ENCODE measurements around the gene AKR7A2. TPM values are rescaled to one million over a fixed set of nuclear protein-coding genes. Genes with fewer than 3 reads are reported as not detected.
"Not testable (repeated sequence)": the region's sequence is repeated elsewhere in the genome, so short reads cannot be mapped to it uniquely, and the experiment has no call there.

Gene AKR7A2
- total RNA-seq, 4 donors from 2014 or later = 57.7 to 93.4 (median 70.3) TPM

GRCh38 chr1:19273106-19273843, 38.7 kb downstream of the AKR7A2 start:
- Histone ChIP-seq H3K9me3 (peaks cover 0 to 10% (median 0%) of the 10 kb centered on the region in 3 donors), H3K36me3 (no peaks in the 10 kb centered on the region), H3K27ac (no peak overlapping the region), H3K4me1 (peaks cover 0 to 16% (median 0%) of the 10 kb centered on the region in 3 donors), H3K27me3 (peaks cover 0 to 5% (median 0%) of the 10 kb centered on the region in 4 donors), H3K4me3 (peak overlapping the region in 2 of 4 donors; percentile 29 to 44)
- intact Hi-C loops (cut with DNase I) = no loop called here
- TF ChIP-seq POLR2A (IDR thresholded peaks at IDR 0.05) = no peak
- TF ChIP-seq CTCF (IDR thresholded peaks at IDR 0.05) = no peak
- no peak for DNase-seq
- 85 to 90% methylated on average over 15 to 16 of the region's 22 CpGs for WGBS, 2 donors

DNA sequence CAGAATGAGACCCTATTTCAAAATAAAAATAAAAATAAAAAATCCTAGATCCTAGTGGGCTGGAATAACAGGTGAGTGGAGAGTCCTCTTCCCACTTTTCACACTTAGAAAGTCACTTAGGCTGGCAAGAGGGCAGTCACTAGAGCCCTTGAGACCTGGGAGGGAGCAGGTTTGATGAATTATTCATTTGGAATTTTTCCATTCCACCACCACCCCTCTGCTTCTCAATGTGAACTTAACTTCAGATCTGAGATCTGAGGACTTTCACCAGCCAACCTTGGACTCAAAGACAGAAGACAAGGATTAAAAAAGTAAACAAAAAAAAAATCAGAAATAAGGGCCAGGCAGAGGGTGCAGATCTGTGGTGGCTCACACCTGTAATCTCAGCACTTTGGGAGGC, 39.9 kb downstream of the AKR7A2 start:
- H3K27ac ChIP-seq = no peak overlapping the region
- TF ChIP-seq CTCF (IDR thresholded peaks at IDR 0.05) (no peak), POLR2A (IDR thresholded peaks at IDR 0.05) (no peak)
- peaks cover 0 to 5% (median 0%) of the 10 kb centered on the region in 4 donors for H3K27me3 ChIP-seq
- peaks cover 0 to 10% (median 0%) of the 10 kb centered on the region in 3 donors for H3K9me3 ChIP-seq
- peaks cover 0 to 16% (median 0%) of the 10 kb centered on the region in 3 donors for H3K4me1 ChIP-seq
- H3K36me3 ChIP-seq = no peaks in the 10 kb centered on the region
- DNase-seq = no peak
- H3K4me3 ChIP-seq = no peak overlapping the region
- intact Hi-C loops (cut with DNase I) = no loop called here

DNA sequence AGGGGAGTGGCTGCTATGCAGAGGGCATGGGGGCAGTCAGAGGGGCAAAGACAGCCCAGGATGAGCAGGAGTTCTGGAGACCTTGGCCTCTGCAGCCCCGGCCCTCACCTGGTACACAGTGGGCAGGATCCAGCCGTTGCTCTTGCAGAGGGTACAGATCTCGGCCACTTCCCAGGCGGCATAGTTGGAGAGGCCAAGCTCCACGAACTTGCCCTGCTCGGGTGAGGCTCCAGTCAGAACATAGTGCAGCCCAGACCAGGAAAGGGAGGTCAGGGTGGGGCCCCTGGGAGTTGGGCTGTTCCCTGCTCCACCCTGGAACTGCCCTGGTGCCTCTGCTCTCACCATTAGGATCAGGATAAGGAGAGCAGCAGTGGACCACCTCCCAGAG, 41.6 kb downstream of the AKR7A2 start:
- WGBS, 2 donors = no CpG with 5 or more reads among the region's 6 CpGs
- H3K27ac ChIP-seq; H3K36me3 ChIP-seq; H3K4me3 ChIP-seq; intact Hi-C loops (cut with DNase I); H3K27me3 ChIP-seq; H3K9me3 ChIP-seq; DNase-seq: not testable (repeated sequence)
- peaks cover 0 to 16% (median 0%) of the 10 kb centered on the region in 3 donors for H3K4me1 ChIP-seq

GRCh38 chr1:19269427-19270342, 42.3 kb downstream of the AKR7A2 start:
- TF ChIP-seq CTCF (IDR thresholded peaks at IDR 0.05) = peak in 1 of 6 experiments; percentile 12
- WGBS, 2 donors = 71 to 82% methylated on average over 7 of the region's 9 CpGs
- H3K4me3 ChIP-seq; H3K27me3 ChIP-seq; intact Hi-C loops (cut with DNase I); H3K9me3 ChIP-seq; H3K27ac ChIP-seq; H3K36me3 ChIP-seq; DNase-seq: not testable (repeated sequence)
- H3K4me1 ChIP-seq = peaks cover 0 to 16% (median 0%) of the 10 kb centered on the region in 3 donors

- TF ChIP-seq CTCF (IDR thresholded peaks at IDR 0.05) (no peak), POLR2A (IDR thresholded peaks at IDR 0.05) (no peak)
- no peak overlapping the region for H3K4me3 ChIP-seq
Measured at GRCh38 chr1:19268445-19268844, 43.5 kb downstream of the AKR7A2 start.

More at GRCh38 chr1:19268445-19268844, 43.5 kb downstream of the AKR7A2 start:
- Histone ChIP-seq H3K27ac (no peak overlapping the region), H3K4me1 (peaks cover 0 to 6% (median 0%) of the 10 kb centered on the region in 3 donors), H3K27me3 (peaks cover 0 to 1% (median 0%) of the 10 kb centered on the region in 4 donors), H3K9me3 (no peaks in the 10 kb centered on the region), H3K36me3 (no peaks in the 10 kb centered on the region)
- intact Hi-C loops (cut with DNase I) = no loop called here
- WGBS, 2 donors = 78 to 82% methylated on average over 5 to 10 of the region's 11 CpGs
- no peak for DNase-seq
